ENCODE measurements around the gene CDH15.

Gene CDH15

DNA sequence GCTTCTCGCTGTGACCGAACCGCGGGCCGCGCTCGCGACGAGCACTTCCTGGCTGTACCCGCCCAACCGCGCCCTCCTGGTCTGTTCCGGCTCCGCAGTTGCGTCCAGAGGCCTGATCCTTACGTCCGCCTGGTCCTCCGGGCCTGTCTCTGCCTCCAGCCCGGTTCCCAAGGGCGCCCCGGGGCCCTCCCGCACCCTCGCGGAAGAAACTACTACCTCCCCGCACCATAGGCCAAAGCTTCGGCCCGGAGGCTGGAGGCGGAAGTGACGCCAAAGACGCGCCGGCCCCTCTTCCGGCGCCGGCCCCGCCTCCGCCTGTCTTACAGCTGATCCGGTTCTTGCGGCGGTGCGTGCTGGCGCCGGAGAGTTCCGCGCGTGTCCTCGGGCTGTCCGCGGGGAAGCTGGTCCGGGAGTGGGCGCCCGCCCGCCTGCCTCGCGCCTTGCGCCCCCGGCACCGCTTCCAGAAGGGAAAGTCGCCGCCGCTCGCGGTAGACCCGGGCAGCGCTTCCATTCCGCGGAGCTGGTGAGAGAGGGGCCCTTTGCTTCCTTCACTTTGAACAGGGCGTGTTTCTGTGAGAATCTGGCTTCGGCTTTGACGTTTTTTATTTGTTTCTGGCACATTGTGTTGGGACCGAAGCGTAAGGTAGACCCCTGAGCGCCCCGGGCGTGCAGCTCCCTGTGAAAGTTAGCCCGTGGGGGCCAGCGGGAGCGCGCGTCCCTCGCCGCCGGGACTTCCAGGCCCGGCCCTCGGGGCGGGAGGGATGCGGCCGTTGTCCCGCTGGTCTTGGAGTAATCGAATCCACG lies 46.0 kb downstream of the CDH15 start, which contains the start of gene ZNF778 (continued):
- TF ChIP-seq, protein P1, sequence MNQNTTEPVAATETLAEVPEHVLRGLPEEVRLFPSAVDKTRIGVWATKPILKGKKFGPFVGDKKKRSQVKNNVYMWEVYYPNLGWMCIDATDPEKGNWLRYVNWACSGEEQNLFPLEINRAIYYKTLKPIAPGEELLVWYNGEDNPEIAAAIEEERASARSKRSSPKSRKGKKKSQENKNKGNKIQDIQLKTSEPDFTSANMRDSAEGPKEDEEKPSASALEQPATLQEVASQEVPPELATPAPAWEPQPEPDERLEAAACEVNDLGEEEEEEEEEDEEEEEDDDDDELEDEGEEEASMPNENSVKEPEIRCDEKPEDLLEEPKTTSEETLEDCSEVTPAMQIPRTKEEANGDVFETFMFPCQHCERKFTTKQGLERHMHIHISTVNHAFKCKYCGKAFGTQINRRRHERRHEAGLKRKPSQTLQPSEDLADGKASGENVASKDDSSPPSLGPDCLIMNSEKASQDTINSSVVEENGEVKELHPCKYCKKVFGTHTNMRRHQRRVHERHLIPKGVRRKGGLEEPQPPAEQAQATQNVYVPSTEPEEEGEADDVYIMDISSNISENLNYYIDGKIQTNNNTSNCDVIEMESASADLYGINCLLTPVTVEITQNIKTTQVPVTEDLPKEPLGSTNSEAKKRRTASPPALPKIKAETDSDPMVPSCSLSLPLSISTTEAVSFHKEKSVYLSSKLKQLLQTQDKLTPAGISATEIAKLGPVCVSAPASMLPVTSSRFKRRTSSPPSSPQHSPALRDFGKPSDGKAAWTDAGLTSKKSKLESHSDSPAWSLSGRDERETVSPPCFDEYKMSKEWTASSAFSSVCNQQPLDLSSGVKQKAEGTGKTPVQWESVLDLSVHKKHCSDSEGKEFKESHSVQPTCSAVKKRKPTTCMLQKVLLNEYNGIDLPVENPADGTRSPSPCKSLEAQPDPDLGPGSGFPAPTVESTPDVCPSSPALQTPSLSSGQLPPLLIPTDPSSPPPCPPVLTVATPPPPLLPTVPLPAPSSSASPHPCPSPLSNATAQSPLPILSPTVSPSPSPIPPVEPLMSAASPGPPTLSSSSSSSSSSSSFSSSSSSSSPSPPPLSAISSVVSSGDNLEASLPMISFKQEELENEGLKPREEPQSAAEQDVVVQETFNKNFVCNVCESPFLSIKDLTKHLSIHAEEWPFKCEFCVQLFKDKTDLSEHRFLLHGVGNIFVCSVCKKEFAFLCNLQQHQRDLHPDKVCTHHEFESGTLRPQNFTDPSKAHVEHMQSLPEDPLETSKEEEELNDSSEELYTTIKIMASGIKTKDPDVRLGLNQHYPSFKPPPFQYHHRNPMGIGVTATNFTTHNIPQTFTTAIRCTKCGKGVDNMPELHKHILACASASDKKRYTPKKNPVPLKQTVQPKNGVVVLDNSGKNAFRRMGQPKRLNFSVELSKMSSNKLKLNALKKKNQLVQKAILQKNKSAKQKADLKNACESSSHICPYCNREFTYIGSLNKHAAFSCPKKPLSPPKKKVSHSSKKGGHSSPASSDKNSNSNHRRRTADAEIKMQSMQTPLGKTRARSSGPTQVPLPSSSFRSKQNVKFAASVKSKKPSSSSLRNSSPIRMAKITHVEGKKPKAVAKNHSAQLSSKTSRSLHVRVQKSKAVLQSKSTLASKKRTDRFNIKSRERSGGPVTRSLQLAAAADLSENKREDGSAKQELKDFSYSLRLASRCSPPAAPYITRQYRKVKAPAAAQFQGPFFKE (tag by site-specific recombination; IDR thresholded peaks at IDR 0.05; ENCODE audit: borderline replicate concordance), result no peak
- no peak for TF ChIP-seq SALL2 (tag by site-specific recombination; IDR thresholded peaks at IDR 0.05; ENCODE audit: borderline replicate concordance)
- TF ChIP-seq ZNF76 (tag by site-specific recombination; IDR thresholded peaks at IDR 0.05; ENCODE audit: borderline replicate concordance, low read depth), result 0 out of 2 replicates have a peak, but pooled peaks have one; percentile 24
- peak; percentile 48; the same call in 1 of the 2 replicates for TF ChIP-seq ZNF600 (tag by site-specific recombination; IDR thresholded peaks at IDR 0.05)
- no peak for TF ChIP-seq ZNF24 (tag by site-specific recombination; IDR thresholded peaks at IDR 0.05)
- no peak for TF ChIP-seq YY2 (tag by site-specific recombination; IDR thresholded peaks at IDR 0.05)
- no peak for TF ChIP-seq ZNF292 (tag by site-specific recombination; IDR thresholded peaks at IDR 0.05; ENCODE audit: borderline replicate concordance, low read depth)
- TF ChIP-seq ZNF366 (tag by site-specific recombination; conservative IDR thresholded peaks at IDR 0.05), result no peak
- TF ChIP-seq, protein P2, sequence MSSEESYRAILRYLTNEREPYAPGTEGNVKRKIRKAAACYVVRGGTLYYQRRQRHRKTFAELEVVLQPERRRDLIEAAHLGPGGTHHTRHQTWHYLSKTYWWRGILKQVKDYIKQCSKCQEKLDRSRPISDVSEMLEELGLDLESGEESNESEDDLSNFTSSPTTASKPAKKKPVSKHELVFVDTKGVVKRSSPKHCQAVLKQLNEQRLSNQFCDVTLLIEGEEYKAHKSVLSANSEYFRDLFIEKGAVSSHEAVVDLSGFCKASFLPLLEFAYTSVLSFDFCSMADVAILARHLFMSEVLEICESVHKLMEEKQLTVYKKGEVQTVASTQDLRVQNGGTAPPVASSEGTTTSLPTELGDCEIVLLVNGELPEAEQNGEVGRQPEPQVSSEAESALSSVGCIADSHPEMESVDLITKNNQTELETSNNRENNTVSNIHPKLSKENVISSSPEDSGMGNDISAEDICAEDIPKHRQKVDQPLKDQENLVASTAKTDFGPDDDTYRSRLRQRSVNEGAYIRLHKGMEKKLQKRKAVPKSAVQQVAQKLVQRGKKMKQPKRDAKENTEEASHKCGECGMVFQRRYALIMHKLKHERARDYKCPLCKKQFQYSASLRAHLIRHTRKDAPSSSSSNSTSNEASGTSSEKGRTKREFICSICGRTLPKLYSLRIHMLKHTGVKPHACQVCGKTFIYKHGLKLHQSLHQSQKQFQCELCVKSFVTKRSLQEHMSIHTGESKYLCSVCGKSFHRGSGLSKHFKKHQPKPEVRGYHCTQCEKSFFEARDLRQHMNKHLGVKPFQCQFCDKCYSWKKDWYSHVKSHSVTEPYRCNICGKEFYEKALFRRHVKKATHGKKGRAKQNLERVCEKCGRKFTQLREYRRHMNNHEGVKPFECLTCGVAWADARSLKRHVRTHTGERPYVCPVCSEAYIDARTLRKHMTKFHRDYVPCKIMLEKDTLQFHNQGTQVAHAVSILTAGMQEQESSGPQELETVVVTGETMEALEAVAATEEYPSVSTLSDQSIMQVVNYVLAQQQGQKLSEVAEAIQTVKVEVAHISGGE (tag by site-specific recombination; conservative IDR thresholded peaks at IDR 0.05; ENCODE audit: low read depth), result peak; percentile 95
- peak; percentile 48; the same call in 1 of the 2 replicates for TF ChIP-seq SP3 (tag by site-specific recombination; IDR thresholded peaks at IDR 0.05)
- TF ChIP-seq ZNF654 (tag by site-specific recombination; IDR thresholded peaks at IDR 0.05; ENCODE audit: low read depth), result no peak
- TF ChIP-seq ZNF621 (tag by site-specific recombination; IDR thresholded peaks at IDR 0.05), result no peak
- no peak for TF ChIP-seq SCRT1 (tag by site-specific recombination; IDR thresholded peaks at IDR 0.05; ENCODE audit: borderline replicate concordance)
- no peak for TF ChIP-seq ZBTB1 (tag by site-specific recombination; IDR thresholded peaks at IDR 0.05)
- no peak for TF ChIP-seq ZNF664 (tag by site-specific recombination; IDR thresholded peaks at IDR 0.05)
- TF ChIP-seq ZNF555 (tag by site-specific recombination; conservative IDR thresholded peaks at IDR 0.05), result no peak
- no peak for TF ChIP-seq ZNF560 (tag by site-specific recombination; IDR thresholded peaks at IDR 0.05; ENCODE audit: borderline replicate concordance)
- TF ChIP-seq, protein P3, sequence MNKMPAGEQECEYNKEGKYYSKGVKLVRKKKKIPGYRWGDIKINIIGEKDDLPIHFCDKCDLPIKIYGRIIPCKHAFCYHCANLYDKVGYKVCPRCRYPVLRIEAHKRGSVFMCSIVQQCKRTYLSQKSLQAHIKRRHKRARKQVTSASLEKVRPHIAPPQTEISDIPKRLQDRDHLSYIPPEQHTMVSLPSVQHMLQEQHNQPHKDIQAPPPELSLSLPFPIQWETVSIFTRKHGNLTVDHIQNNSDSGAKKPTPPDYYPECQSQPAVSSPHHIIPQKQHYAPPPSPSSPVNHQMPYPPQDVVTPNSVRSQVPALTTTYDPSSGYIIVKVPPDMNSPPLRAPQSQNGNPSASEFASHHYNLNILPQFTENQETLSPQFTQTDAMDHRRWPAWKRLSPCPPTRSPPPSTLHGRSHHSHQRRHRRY (tag by site-specific recombination; IDR thresholded peaks at IDR 0.05), result no peak
- no peak for TF ChIP-seq ZNF544 (tag by site-specific recombination; IDR thresholded peaks at IDR 0.05)
- no peak for TF ChIP-seq TCF7L2 (IDR thresholded peaks at IDR 0.05; ENCODE audit: borderline replicate concordance, low read depth, low read length)
- 0 out of 2 replicates have a peak, but pooled peaks have one; percentile 21 for TF ChIP-seq WT1 (tag by site-specific recombination; IDR thresholded peaks at IDR 0.05)
- TF ChIP-seq GLIS2 (tag by site-specific recombination; IDR thresholded peaks at IDR 0.05), result no peak
- TF ChIP-seq ZNF624 (tag by site-specific recombination; IDR thresholded peaks at IDR 0.05), result no peak
- TF ChIP-seq ZNF184 (tag by site-specific recombination; IDR thresholded peaks at IDR 0.05), result no peak
- no peak for TF ChIP-seq ZNF549 (tag by site-specific recombination; IDR thresholded peaks at IDR 0.05)
- TF ChIP-seq ZSCAN16 (tag by site-specific recombination; IDR thresholded peaks at IDR 0.05), result 0 out of 2 replicates have a peak, but pooled peaks have one; percentile 49
- TF ChIP-seq ZNF221 (tag by site-specific recombination; IDR thresholded peaks at IDR 0.05; ENCODE audit: borderline replicate concordance), result no peak
